ENCODE data around the gene PCNA. TPM values are rescaled to one million over a fixed set of nuclear protein-coding genes. Genes with fewer than 3 reads are reported as not detected.

Gene PCNA
- total and polyA plus RNA-seq, 2 of the 4 experiments (the other 2 are of a cell fraction) = 155 to 213 TPM

GRCh38 chr20:5104479-5104878, 15.3 kb downstream of the PCNA start:
- Histone ChIP-seq H3K9me3 (ENCODE audit: control insufficient read depth, insufficient read depth, low read length) (no peaks in the 10 kb centered on the region), H2AK5ac (ENCODE audit: low read depth, low read length) (no peak overlapping the region), H4K5ac (ENCODE audit: low read depth, low read length) (no peak overlapping the region), H2AK9ac (replicated peaks; ENCODE audit: low read depth, low read length, poor library complexity) (no peak overlapping the region), H3K4me2 (ENCODE audit: low read depth, low read length) (no peak overlapping the region), H3K79me1 (ENCODE audit: low read depth in 1 of 2, low read length in 2 of 2) (peaks cover 8 to 19% of the 10 kb centered on the region in 2 experiments), H2BK20ac (ENCODE audit: low read depth, low read length) (no peak overlapping the region), H4K8ac (ENCODE audit: low read depth in 2 of 2, low read length in 2 of 2) (no peak overlapping the region), H4K20me1 (ENCODE audit: insufficient read depth, low read length) (peaks cover 4% of the 10 kb centered on the region; the same call in 1 of the 2 replicates), H2BK5ac (ENCODE audit: low read depth, low read length, poor library complexity, severe bottlenecking) (no peak overlapping the region), H3K56ac (ENCODE audit: extremely low read depth, insufficient read depth, low read length) (no peak overlapping the region), H3K23ac (ENCODE audit: low read depth, low read length) (no peak overlapping the region), H3K27me3 (ENCODE audit: control insufficient read depth, insufficient read depth, low read length) (no peaks in the 10 kb centered on the region), H3K9ac (ENCODE audit: low read depth, low read length) (no peak overlapping the region), H3K36me3 (ENCODE audit: control insufficient read depth, insufficient read depth, low read length) (peaks cover 41% of the 10 kb centered on the region), H2AFZ (replicated peaks; ENCODE audit: low read length, poor library complexity) (no peak overlapping the region), H3K18ac (ENCODE audit: low read depth, low read length) (no peak overlapping the region), H2BK15ac (ENCODE audit: low read depth, low read length) (no peak overlapping the region), H4K91ac (ENCODE audit: insufficient read depth, low read depth, low read length) (no peak overlapping the region), H2BK120ac (ENCODE audit: low read depth, low read length) (no peak overlapping the region), H3K9me1 (ENCODE audit: insufficient read depth, low read length) (no peaks in the 10 kb centered on the region; the same call in 1 of the 2 replicates), H3K27ac (ENCODE audit: insufficient read depth, low read length) (no peak overlapping the region), H3K14ac (replicated peaks; ENCODE audit: low read depth, low read length) (no peak overlapping the region), H3K4me1 (ENCODE audit: control insufficient read depth, insufficient read depth, low read length) (no peaks in the 10 kb centered on the region), H3K4ac (ENCODE audit: low read depth, low read length) (no peak overlapping the region), H3K4me3 (ENCODE audit: insufficient read depth, low read depth, low read length) (no peak overlapping the region)
- no CpG with 5 or more reads among the region's 2 CpGs for WGBS, 2 experiments (ENCODE audit: extremely low coverage in 2 of 2, insufficient read length in 1 of 2)
- intact Hi-C loops (cut with micrococcal nuclease) (loop anchor here (5.0 kb wide), 2 partner anchors 132 to 362 kb away; no protein-coding TSS in a partner anchor), in situ Hi-C loops (cut with MboI; ENCODE audit: low sequenced_read_pairs) (no loop called here), dilution Hi-C loops (cut with HindIII; ENCODE audit: low sequenced_read_pairs, unreplicated experiment) (no loop called here)
- ChIA-PET CTCF (no interaction called here), POLR2A (ENCODE audit: unreplicated experiment) (no interaction called here)
- BruUV-seq (replicated peaks) = no TSS peak
- DNase-seq (no peak), ATAC-seq (ENCODE audit: low read depth) (no peak)
- TF ChIP-seq CTCF (conservative IDR thresholded peaks at IDR 0.05; ENCODE audit: low read depth, low read length) (no peak), RAD21 (IDR thresholded peaks at IDR 0.05; ENCODE audit: low read length) (no peak), SMC3 (IDR thresholded peaks at IDR 0.05; ENCODE audit: low read depth, low read length) (no peak), CEBPB (IDR thresholded peaks at IDR 0.05; ENCODE audit: low read depth, low read length) (no peak), MAFK (IDR thresholded peaks at IDR 0.05; ENCODE audit: low read depth, low read length) (no peak), MAZ (IDR thresholded peaks at IDR 0.05; ENCODE audit: borderline replicate concordance, low read depth, low read length) (no peak), ELK1 (IDR thresholded peaks at IDR 0.05; ENCODE audit: borderline replicate concordance, low read depth, low read length) (no peak)
